GM23248 (cell line): ENCODE results near the gene AFMID.

Experiments used
- EZH2 ChIP-seq: fragments of 200-600 bp; sonication (generic); IDR thresholded peaks from 2 replicates; pipeline ENCODE4 v1.6.1; 2018; ENCODE audit warnings: antibody characterized with exemption, mild to moderate bottlenecking; ENCODE audit not compliant: insufficient read depth, poor library complexity, severe bottlenecking
- EZH2phosphoT487 ChIP-seq: fragments of 200-600 bp; sonication (generic); IDR thresholded peaks from 2 replicates; pipeline ENCODE4 v1.6.1; 2018; ENCODE audit warnings: antibody characterized with exemption, moderate library complexity, mild to moderate bottlenecking, low read depth; ENCODE audit not compliant: insufficient read depth

GRCh38 chr17:78179372-78179771 lies 7.8 kb upstream of the AFMID start:
- TF ChIP-seq EZH2, result no peak
- no peak for TF ChIP-seq EZH2phosphoT487
